ENCODE results near the gene MAX. TPM values are rescaled to one million over a fixed set of nuclear protein-coding genes. Genes with fewer than 3 reads are reported as not detected.

MAX gene
- total and polyA plus RNA-seq, 2 experiments from 2014 or later = 25.0 to 27.7 TPM

DNA sequence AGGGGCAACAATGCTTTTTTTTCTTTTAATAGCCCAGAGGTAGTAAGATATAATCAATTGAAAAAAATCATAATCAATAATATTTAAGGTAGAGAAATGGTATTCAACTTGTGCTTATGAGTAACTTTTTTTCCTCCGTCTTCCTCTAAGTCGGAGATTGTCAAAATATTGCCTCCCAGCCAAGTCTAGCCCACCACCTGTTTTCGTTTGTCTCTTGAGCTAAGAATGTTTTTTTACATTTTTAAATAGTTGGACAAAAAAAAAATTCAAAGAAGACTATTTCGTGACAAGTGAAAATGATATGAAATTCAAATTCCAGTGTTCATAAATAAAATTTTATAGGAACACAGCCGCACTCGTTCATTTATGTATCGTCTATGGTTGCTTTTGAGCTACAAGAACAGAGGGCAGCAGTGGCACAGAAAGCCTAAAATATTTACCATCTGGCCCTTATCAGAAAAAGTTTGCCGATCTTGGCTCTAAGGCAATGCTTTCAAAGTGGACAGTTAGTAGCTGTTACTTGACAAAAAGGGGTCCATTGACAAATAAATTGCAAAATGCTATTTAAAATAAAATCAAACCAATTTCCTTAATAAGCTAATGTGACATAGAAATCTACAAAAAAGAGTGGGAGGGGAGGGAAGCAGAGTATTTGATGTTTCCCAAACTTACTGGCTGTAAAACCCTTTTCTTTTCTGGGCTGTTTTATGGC, 40.8 kb upstream of the MAX start:
- ATAC-seq = no peak
- Histone ChIP-seq H3K36me3 (ENCODE audit: insufficient read depth) (no peaks in the 10 kb centered on the region), H4K20me1 (replicated peaks; ENCODE audit: insufficient read depth) (no peaks in the 10 kb centered on the region), H3K79me2 (replicated peaks; ENCODE audit: insufficient read depth) (no peaks in the 10 kb centered on the region), H3K9me2 (ENCODE audit: insufficient read depth) (peaks cover 6% of the 10 kb centered on the region; the same call in 1 of the 2 replicates), H3K27ac (ENCODE audit: low read depth) (no peak overlapping the region), H3K4me3 (no peak overlapping the region), H3F3A (replicated peaks; ENCODE audit: low read depth) (no peaks in the 10 kb centered on the region), H3K4me1 (ENCODE audit: insufficient read depth) (peaks cover 5% of the 10 kb centered on the region; the same call in 1 of the 2 replicates), H3K4me2 (no peak overlapping the region), H2AFZ (no peak overlapping the region), H3K27me3 (ENCODE audit: insufficient read depth) (no peaks in the 10 kb centered on the region)
- Mint-ChIP-seq H3K27ac (no peak overlapping the region), H3K9me3 (no peaks in the 10 kb centered on the region), H3K4me1 (peaks cover 20% of the 10 kb centered on the region), H3K36me3 (ENCODE audit: low read depth) (no peaks in the 10 kb centered on the region), H3K4me3 (no peak overlapping the region), H3K27me3 (ENCODE audit: insufficient read depth, low read depth, poor library complexity) (peaks cover 2% of the 10 kb centered on the region)
- TF ChIP-seq CREB1 (CRISPR knock-in tag; IDR thresholded peaks at IDR 0.05; ENCODE audit: low read depth) (no peak), ZNF331 (CRISPR knock-in tag; IDR thresholded peaks at IDR 0.05; ENCODE audit: low read depth) (no peak)
- DNase-seq (ENCODE audit: low spot score) = no peak

GRCh38 chr14:65142429-65142828, 40.1 kb upstream of the MAX start:
- no peak overlapping the region for H3K27ac Mint-ChIP-seq
- H3K36me3 Mint-ChIP-seq (ENCODE audit: low read depth) = no peaks in the 10 kb centered on the region
- H4K20me1 ChIP-seq (replicated peaks; ENCODE audit: insufficient read depth) = no peaks in the 10 kb centered on the region
- peaks cover 2% of the 10 kb centered on the region for H3K27me3 Mint-ChIP-seq (ENCODE audit: insufficient read depth, low read depth, poor library complexity)
- no peak for TF ChIP-seq ZNF114 (CRISPR knock-in tag; IDR thresholded peaks at IDR 0.05)
- no peaks in the 10 kb centered on the region for H3K79me2 ChIP-seq (replicated peaks; ENCODE audit: insufficient read depth)
- no peak overlapping the region for H3K4me3 Mint-ChIP-seq
- no peak overlapping the region for H2AFZ ChIP-seq
- H3K4me1 Mint-ChIP-seq = peaks cover 20% of the 10 kb centered on the region
- no peak for ATAC-seq
- no peaks in the 10 kb centered on the region for H3K27me3 ChIP-seq (ENCODE audit: insufficient read depth)
- H3K4me3 ChIP-seq = no peak overlapping the region
- DNase-seq (ENCODE audit: low spot score) = no peak
- no peak overlapping the region for H3K4me2 ChIP-seq
- H3K9me3 Mint-ChIP-seq = no peaks in the 10 kb centered on the region
- no peaks in the 10 kb centered on the region for H3K36me3 ChIP-seq (ENCODE audit: insufficient read depth)
- no peak overlapping the region for H3K27ac ChIP-seq (ENCODE audit: low read depth)
- peaks cover 5% of the 10 kb centered on the region; the same call in 1 of the 2 replicates for H3K4me1 ChIP-seq (ENCODE audit: insufficient read depth)
- H3K9me2 ChIP-seq (ENCODE audit: insufficient read depth) = peaks cover 6% of the 10 kb centered on the region; the same call in 1 of the 2 replicates
- H3F3A ChIP-seq (replicated peaks; ENCODE audit: low read depth) = no peaks in the 10 kb centered on the region

DNA sequence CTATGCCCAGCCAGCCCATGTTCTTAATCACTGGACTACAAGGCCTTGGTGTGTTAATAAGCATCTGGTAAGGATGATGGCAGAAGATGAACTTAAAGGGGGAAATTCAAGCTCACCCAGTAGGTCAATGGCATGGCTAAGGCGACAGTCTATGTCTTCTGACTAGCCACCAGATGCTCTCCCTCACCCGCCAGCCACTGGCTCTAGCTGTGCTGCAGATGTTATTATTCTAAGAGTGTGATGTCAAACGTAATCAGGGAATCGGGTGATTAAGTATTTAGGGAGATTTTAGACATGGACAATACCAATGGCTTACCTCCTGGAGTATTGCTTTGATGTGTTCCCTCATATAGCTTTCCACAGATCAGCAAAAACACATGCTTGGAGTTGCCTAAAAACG, 39.2 kb upstream of the MAX start:
- H3F3A ChIP-seq (replicated peaks; ENCODE audit: low read depth) = no peaks in the 10 kb centered on the region
- no peak for ATAC-seq
- Mint-ChIP-seq H3K4me1 (peaks cover 15% of the 10 kb centered on the region), H3K4me3 (no peak overlapping the region), H3K27ac (no peak overlapping the region), H3K27me3 (ENCODE audit: insufficient read depth, low read depth, poor library complexity) (peaks cover 2% of the 10 kb centered on the region), H3K9me3 (no peaks in the 10 kb centered on the region), H3K36me3 (ENCODE audit: low read depth) (no peaks in the 10 kb centered on the region)
- H3K9me2 ChIP-seq (ENCODE audit: insufficient read depth) = peaks cover 6% of the 10 kb centered on the region; the same call in 1 of the 2 replicates
- H3K4me1 ChIP-seq (ENCODE audit: insufficient read depth) = no peaks in the 10 kb centered on the region
- H3K36me3 ChIP-seq (ENCODE audit: insufficient read depth) = no peaks in the 10 kb centered on the region
- no peak overlapping the region for H3K4me3 ChIP-seq
- no peaks in the 10 kb centered on the region for H3K79me2 ChIP-seq (replicated peaks; ENCODE audit: insufficient read depth)
- no peak overlapping the region for H3K4me2 ChIP-seq
- H2AFZ ChIP-seq = no peak overlapping the region
- DNase-seq (ENCODE audit: low spot score) = no peak
- no peaks in the 10 kb centered on the region for H3K27me3 ChIP-seq (ENCODE audit: insufficient read depth)
- no peak overlapping the region for H3K27ac ChIP-seq (ENCODE audit: low read depth)
- H4K20me1 ChIP-seq (replicated peaks; ENCODE audit: insufficient read depth) = no peaks in the 10 kb centered on the region
- TF ChIP-seq STAT1 (IDR thresholded peaks at IDR 0.05; ENCODE audit: unreplicated experiment) (no peak), JUNB (IDR thresholded peaks at IDR 0.05; ENCODE audit: unreplicated experiment) (no peak), EZH2 (IDR thresholded peaks at IDR 0.05; ENCODE audit: low read depth, unreplicated experiment) (no peak), CREB1 (CRISPR knock-in tag; IDR thresholded peaks at IDR 0.05; ENCODE audit: low read depth) (no peak), EZH2phosphoT487 (IDR thresholded peaks at IDR 0.05; ENCODE audit: unreplicated experiment) (no peak), NANOG (IDR thresholded peaks at IDR 0.05; ENCODE audit: borderline replicate concordance) (no peak), ZNF114 (CRISPR knock-in tag; IDR thresholded peaks at IDR 0.05) (no peak)
- TF ChIP-seq, protein P1, sequence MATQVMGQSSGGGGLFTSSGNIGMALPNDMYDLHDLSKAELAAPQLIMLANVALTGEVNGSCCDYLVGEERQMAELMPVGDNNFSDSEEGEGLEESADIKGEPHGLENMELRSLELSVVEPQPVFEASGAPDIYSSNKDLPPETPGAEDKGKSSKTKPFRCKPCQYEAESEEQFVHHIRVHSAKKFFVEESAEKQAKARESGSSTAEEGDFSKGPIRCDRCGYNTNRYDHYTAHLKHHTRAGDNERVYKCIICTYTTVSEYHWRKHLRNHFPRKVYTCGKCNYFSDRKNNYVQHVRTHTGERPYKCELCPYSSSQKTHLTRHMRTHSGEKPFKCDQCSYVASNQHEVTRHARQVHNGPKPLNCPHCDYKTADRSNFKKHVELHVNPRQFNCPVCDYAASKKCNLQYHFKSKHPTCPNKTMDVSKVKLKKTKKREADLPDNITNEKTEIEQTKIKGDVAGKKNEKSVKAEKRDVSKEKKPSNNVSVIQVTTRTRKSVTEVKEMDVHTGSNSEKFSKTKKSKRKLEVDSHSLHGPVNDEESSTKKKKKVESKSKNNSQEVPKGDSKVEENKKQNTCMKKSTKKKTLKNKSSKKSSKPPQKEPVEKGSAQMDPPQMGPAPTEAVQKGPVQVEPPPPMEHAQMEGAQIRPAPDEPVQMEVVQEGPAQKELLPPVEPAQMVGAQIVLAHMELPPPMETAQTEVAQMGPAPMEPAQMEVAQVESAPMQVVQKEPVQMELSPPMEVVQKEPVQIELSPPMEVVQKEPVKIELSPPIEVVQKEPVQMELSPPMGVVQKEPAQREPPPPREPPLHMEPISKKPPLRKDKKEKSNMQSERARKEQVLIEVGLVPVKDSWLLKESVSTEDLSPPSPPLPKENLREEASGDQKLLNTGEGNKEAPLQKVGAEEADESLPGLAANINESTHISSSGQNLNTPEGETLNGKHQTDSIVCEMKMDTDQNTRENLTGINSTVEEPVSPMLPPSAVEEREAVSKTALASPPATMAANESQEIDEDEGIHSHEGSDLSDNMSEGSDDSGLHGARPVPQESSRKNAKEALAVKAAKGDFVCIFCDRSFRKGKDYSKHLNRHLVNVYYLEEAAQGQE (IDR thresholded peaks at IDR 0.05; ENCODE audit: unreplicated experiment) = no peak
- TF ChIP-seq, protein P2, sequence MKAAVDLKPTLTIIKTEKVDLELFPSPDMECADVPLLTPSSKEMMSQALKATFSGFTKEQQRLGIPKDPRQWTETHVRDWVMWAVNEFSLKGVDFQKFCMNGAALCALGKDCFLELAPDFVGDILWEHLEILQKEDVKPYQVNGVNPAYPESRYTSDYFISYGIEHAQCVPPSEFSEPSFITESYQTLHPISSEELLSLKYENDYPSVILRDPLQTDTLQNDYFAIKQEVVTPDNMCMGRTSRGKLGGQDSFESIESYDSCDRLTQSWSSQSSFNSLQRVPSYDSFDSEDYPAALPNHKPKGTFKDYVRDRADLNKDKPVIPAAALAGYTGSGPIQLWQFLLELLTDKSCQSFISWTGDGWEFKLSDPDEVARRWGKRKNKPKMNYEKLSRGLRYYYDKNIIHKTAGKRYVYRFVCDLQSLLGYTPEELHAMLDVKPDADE (IDR thresholded peaks at IDR 0.05) = no peak

All from GM23338 (cell line).